Neuronal stem cell (in vitro differentiated cells): ENCODE results near the gene MS4A6E.
A peak's percentile ranks its signal among the peaks of the same experiment; 100 is the strongest.
"Not testable (repeated sequence)": the region's sequence is repeated elsewhere in the genome, so short reads cannot be mapped to it uniquely, and the experiment has no call there.

ENCODE experiments used
- DNase-seq: peaks from one replicate; pipeline ENCODE4 v3.0.0-alpha.2; 2013; ENCODE audit warnings: low spot score
- H2AFZ ChIP-seq: one replicate; pipeline ENCODE4 v1.6.1; 2013; ENCODE audit warnings: mild to moderate bottlenecking, low read length, inconsistent platforms
- H2AK5ac ChIP-seq: 2 replicates; pipeline ENCODE4 v1.6.1; 2013; ENCODE audit warnings: low read depth, mild to moderate bottlenecking, inconsistent platforms, low read length, moderate library complexity, mixed read lengths
- H2BK120ac ChIP-seq: 2 replicates; pipeline ENCODE4 v1.6.1; 2013; ENCODE audit warnings: low read depth, mild to moderate bottlenecking, inconsistent platforms, low read length, moderate library complexity, mixed read lengths
- H2BK12ac ChIP-seq: one replicate; pipeline ENCODE4 v1.6.1; 2013; ENCODE audit warnings: low read length, inconsistent platforms
- H2BK15ac ChIP-seq: 2 replicates; pipeline ENCODE4 v1.6.1; 2013; ENCODE audit warnings: mild to moderate bottlenecking, low read length, inconsistent platforms, mixed read lengths
- H2BK5ac ChIP-seq: one replicate; pipeline ENCODE4 v1.6.1; 2013; ENCODE audit warnings: inconsistent platforms, mild to moderate bottlenecking, low read length, moderate library complexity
- H3K14ac ChIP-seq: one replicate; pipeline ENCODE4 v1.6.1; 2013; ENCODE audit warnings: low read length, inconsistent platforms
- H3K18ac ChIP-seq: 2 replicates; pipeline ENCODE4 v1.6.1; 2013; ENCODE audit warnings: low read length, inconsistent platforms
- H3K23ac ChIP-seq: 2 replicates; pipeline ENCODE4 v1.6.1; 2013; ENCODE audit warnings: low read depth, mild to moderate bottlenecking, mixed read lengths, low read length, inconsistent platforms; ENCODE audit not compliant: poor library complexity
- H3K27ac ChIP-seq: replicated peaks from 3 replicates; pipeline ENCODE4 v1.5.1; 2013; ENCODE audit warnings: low read length, inconsistent platforms
- H3K27me3 ChIP-seq, 3 experiments: 2 replicates each; pipeline ENCODE4 v1.6.1; 2013; ENCODE audit warnings: low read length in 3 of 3, mild to moderate bottlenecking in 2 of 3, inconsistent platforms in 1 of 3, low read depth in 1 of 3, mixed read lengths in 1 of 3, moderate library complexity in 1 of 3; ENCODE audit not compliant: control insufficient read depth in 3 of 3, insufficient read depth in 3 of 3
- H3K36me3 ChIP-seq, 2 donors: replicated peaks in 1 of 2; 2 replicates each; pipeline ENCODE4 v1.6.1; 2013; ENCODE audit warnings: low read length in 2 of 2; ENCODE audit not compliant: control insufficient read depth in 2 of 2, insufficient read depth in 2 of 2
- H3K4ac ChIP-seq: 2 replicates; pipeline ENCODE4 v1.6.1; 2013; ENCODE audit warnings: inconsistent platforms, mild to moderate bottlenecking, low read length, moderate library complexity
- H3K4me1 ChIP-seq, 2 donors: 1 replicate in 1 of 2; 2 replicates in 1 of 2; pipeline ENCODE4 v1.6.1; 2013; ENCODE audit warnings: low read length in 2 of 2, low read depth in 1 of 2; ENCODE audit not compliant: control insufficient read depth in 2 of 2, insufficient read depth in 1 of 2
- H3K4me2 ChIP-seq: one replicate; pipeline ENCODE4 v1.6.1; 2013; ENCODE audit warnings: mild to moderate bottlenecking, low read length, inconsistent platforms; ENCODE audit not compliant: insufficient read depth, poor library complexity, severe bottlenecking
- H3K4me3 ChIP-seq, 2 donors: 2 replicates each; pipeline ENCODE4 v1.5.1; 2013; ENCODE audit warnings: low read length in 2 of 2, mild to moderate bottlenecking in 2 of 2, inconsistent platforms in 1 of 2, moderate library complexity in 1 of 2
- H3K79me1 ChIP-seq: one replicate; pipeline ENCODE4 v1.6.1; 2013; ENCODE audit warnings: low read depth, mild to moderate bottlenecking, inconsistent platforms, low read length, moderate library complexity
- H3K9ac ChIP-seq: one replicate; pipeline ENCODE4 v1.6.1; 2013; ENCODE audit warnings: mild to moderate bottlenecking, low read depth, low read length, inconsistent platforms; ENCODE audit not compliant: poor library complexity
- H3K9me3 ChIP-seq, 2 donors: replicated peaks in 1 of 2; 2 replicates each; pipeline versions ENCODE3 to v1.6.1; 2013; ENCODE audit warnings: low read length in 2 of 2, mild to moderate bottlenecking in 2 of 2, inconsistent platforms in 1 of 2, low read depth in 1 of 2, mixed read lengths in 1 of 2, moderate library complexity in 1 of 2; ENCODE audit not compliant: control insufficient read depth in 2 of 2, insufficient read depth in 1 of 2
- H4K8ac ChIP-seq: one replicate; pipeline ENCODE4 v1.6.1; 2013; ENCODE audit warnings: low read depth, mild to moderate bottlenecking, inconsistent platforms, low read length, moderate library complexity
- H4K91ac ChIP-seq: one replicate; pipeline ENCODE4 v1.6.1; 2013; ENCODE audit warnings: low read length, low read depth, mild to moderate bottlenecking, inconsistent platforms; ENCODE audit not compliant: poor library complexity
- WGBS, 2 donors: extraction: QIAGEN DNeasy Blood & Tissue Kit; methylation state at CpG; one replicate each; pipeline ENCODE4 v1.1.7; 2013; ENCODE audit warnings: missing lambda C conversion rate in 2 of 2, mixed read lengths in 1 of 2; ENCODE audit not compliant: insufficient read length in 2 of 2, insufficient replicate concordance in 1 of 2; ENCODE audit errors: extremely low coverage in 2 of 2; 5-methylcytosine and 5-hydroxymethylcytosine counted together

MS4A6E gene

GRCh38 chr11:60285411-60286126 is 41.5 kb upstream of the MS4A6E start:
- not testable (repeated sequence) for H3K18ac ChIP-seq, H3K79me1 ChIP-seq, H3K14ac ChIP-seq, H3K9ac ChIP-seq, H3K27ac ChIP-seq, H2BK120ac ChIP-seq, H2BK15ac ChIP-seq, H2BK5ac ChIP-seq, H4K8ac ChIP-seq, H3K4me3 ChIP-seq, H2BK12ac ChIP-seq, DNase-seq, H2AFZ ChIP-seq, H3K36me3 ChIP-seq, H3K23ac ChIP-seq, H4K91ac ChIP-seq, H2AK5ac ChIP-seq, H3K4me2 ChIP-seq, H3K27me3 ChIP-seq, H3K4ac ChIP-seq
- peaks cover 4 to 30% of the 10 kb centered on the region in 2 donors for H3K9me3 ChIP-seq
- WGBS, 2 donors: no CpG with 5 or more reads among the region's 7 CpGs
- peaks cover 0 to 16% of the 10 kb centered on the region in 2 donors for H3K4me1 ChIP-seq

GRCh38 chr11:60288531-60288930 is 38.5 kb upstream of the MS4A6E start:
- Histone ChIP-seq H2BK5ac (no peak overlapping the region), H3K79me1 (no peaks in the 10 kb centered on the region), H3K23ac (no peak overlapping the region), H2BK15ac (no peak overlapping the region), H4K91ac (no peak overlapping the region), H3K9me3 (peaks cover 4 to 26% of the 10 kb centered on the region in 2 donors), H3K4ac (no peak overlapping the region), H2AFZ (no peak overlapping the region), H3K18ac (no peak overlapping the region), H2AK5ac (no peak overlapping the region), H3K14ac (no peak overlapping the region), H2BK120ac (no peak overlapping the region), H4K8ac (no peak overlapping the region), H3K4me1 (peaks cover 0 to 16% of the 10 kb centered on the region in 2 donors), H3K9ac (no peak overlapping the region), H3K4me2 (no peak overlapping the region), H3K27me3 (no peaks in the 10 kb centered on the region), H3K4me3 (peak overlapping the region in 1 of 2 donors; percentile 35), H3K36me3 (no peaks in the 10 kb centered on the region), H2BK12ac (no peak overlapping the region), H3K27ac (no peak overlapping the region)
- DNase-seq: no peak
- no CpG with 5 or more reads among the region's 1 CpG for WGBS, 2 donors

DNA sequence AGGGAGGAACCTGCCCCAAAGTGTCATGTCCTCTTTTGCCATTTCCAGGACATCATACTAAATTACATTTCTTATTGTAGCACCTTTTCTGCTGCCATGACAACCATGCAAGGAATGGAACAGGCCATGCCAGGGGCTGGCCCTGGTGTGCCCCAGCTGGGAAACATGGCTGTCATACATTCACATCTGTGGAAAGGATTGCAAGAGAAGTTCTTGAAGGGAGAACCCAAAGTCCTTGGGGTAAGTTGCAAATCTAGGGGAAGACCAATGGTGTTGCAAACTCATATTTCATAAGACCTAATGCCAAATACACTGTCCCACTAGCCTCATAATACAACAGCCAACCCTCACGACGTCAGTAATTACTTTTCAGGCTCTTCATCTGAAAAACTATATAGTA is 34.9 kb upstream of the MS4A6E start:
- Histone ChIP-seq H3K14ac (no peak overlapping the region), H3K27me3 (no peaks in the 10 kb centered on the region), H3K23ac (no peak overlapping the region), H2AFZ (no peak overlapping the region), H3K9ac (no peak overlapping the region), H3K4me3 (no peak overlapping the region), H4K91ac (no peak overlapping the region), H2AK5ac (no peak overlapping the region), H3K4ac (no peak overlapping the region), H2BK12ac (no peak overlapping the region), H4K8ac (no peak overlapping the region), H3K79me1 (no peaks in the 10 kb centered on the region), H2BK120ac (no peak overlapping the region), H3K18ac (no peak overlapping the region), H2BK15ac (no peak overlapping the region), H3K4me1 (no peaks in the 10 kb centered on the region), H3K36me3 (no peaks in the 10 kb centered on the region), H3K4me2 (no peak overlapping the region), H3K9me3 (peaks cover 4 to 26% of the 10 kb centered on the region in 2 donors), H2BK5ac (no peak overlapping the region), H3K27ac (no peak overlapping the region)
- DNase-seq: no peak
- WGBS, 2 donors: no CpG with 5 or more reads among the region's 2 CpGs

DNA sequence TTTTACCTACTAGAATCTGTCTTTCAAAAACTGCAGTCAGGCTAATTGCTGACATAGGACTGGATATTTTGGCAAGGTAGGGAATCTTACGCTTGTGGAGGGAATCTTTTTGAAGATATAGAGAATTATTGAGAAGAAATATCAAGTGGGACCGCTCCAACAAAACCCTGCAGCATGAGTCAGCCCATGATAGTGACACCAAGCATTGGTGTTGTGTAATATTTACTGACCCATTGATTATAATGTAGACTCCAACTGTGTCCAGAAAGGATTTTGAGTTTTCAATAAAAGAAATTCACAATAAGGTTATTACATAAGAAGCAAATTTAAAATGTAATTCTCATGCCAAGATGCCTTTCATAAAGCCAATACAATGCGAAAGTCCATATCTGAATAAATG is 25.9 kb upstream of the MS4A6E start:
- WGBS, 2 donors: no CpG with 5 or more reads among the region's 3 CpGs

More for the DNA sequence above, 25.9 kb upstream of the MS4A6E start:
- no peaks in the 10 kb centered on the region for H3K79me1 ChIP-seq
- no peak overlapping the region for H3K4ac ChIP-seq
- H4K8ac ChIP-seq: no peak overlapping the region
- no peak overlapping the region for H2BK15ac ChIP-seq
- H2BK120ac ChIP-seq: no peak overlapping the region
- no peak overlapping the region for H3K4me3 ChIP-seq
- peaks cover 0 to 2% of the 10 kb centered on the region in 2 donors for H3K4me1 ChIP-seq
- H3K27ac ChIP-seq: no peak overlapping the region
- H2BK5ac ChIP-seq: no peak overlapping the region
- no peak overlapping the region for H3K18ac ChIP-seq
- no peak overlapping the region for H4K91ac ChIP-seq
- no peak overlapping the region for H3K4me2 ChIP-seq
- H3K36me3 ChIP-seq: no peaks in the 10 kb centered on the region
- H3K9me3 ChIP-seq: no peaks in the 10 kb centered on the region
- no peak overlapping the region for H3K23ac ChIP-seq
- H2AFZ ChIP-seq: no peak overlapping the region
- H3K14ac ChIP-seq: no peak overlapping the region
- H2AK5ac ChIP-seq: no peak overlapping the region
- no peak overlapping the region for H2BK12ac ChIP-seq
- no peak overlapping the region for H3K9ac ChIP-seq
- no peak for DNase-seq
- no peaks in the 10 kb centered on the region for H3K27me3 ChIP-seq
